Measurements from ENCODE around the gene PPARG.

- TF ChIP-seq POLR2A (IDR thresholded peaks at IDR 0.05), result no peak
- TF ChIP-seq CTCF (IDR thresholded peaks at IDR 0.05), result no peak
Observed at GRCh38 chr3:12439161-12439940, 150.5 kb downstream of the PPARG start.

Measured in Peyer's patch (tissue), 4 donors.